HG03558 (cell line): ENCODE data around the gene ELAVL2.

Experiments used
- ATAC-seq: cut with Tn5 transposase; IDR thresholded peaks from one replicate; pipeline ENCODE4 v1.9.1; 2021; ENCODE audit warnings: moderate number of reproducible peaks; ENCODE audit not compliant: unreplicated experiment; ENCODE audit errors: extremely low read depth

ELAVL2 gene

GRCh38 chr9:23774266-23774665 lies 51.8 kb downstream of the ELAVL2 start:
- ATAC-seq: no peak

GRCh38 chr9:23772385-23772783 lies 53.7 kb downstream of the ELAVL2 start:
- no peak for ATAC-seq

GRCh38 chr9:23771746-23772384 lies 54.2 kb downstream of the ELAVL2 start:
- no peak for ATAC-seq

- ATAC-seq: no peak
Measured at GRCh38 chr9:23769307-23769935, 56.6 kb downstream of the ELAVL2 start.

- no peak for ATAC-seq
Measured at GRCh38 chr9:23768861-23769260, 57.2 kb downstream of the ELAVL2 start.

GRCh38 chr9:23766613-23767012 lies 59.4 kb downstream of the ELAVL2 start:
- ATAC-seq: no peak

- no peak for ATAC-seq
Measured at GRCh38 chr9:23765561-23765960, 60.5 kb downstream of the ELAVL2 start.

- no peak for ATAC-seq
Measured at GRCh38 chr9:23764219-23764618, 61.8 kb downstream of the ELAVL2 start.

- no peak for ATAC-seq
Measured at GRCh38 chr9:23754551-23754950, 71.5 kb downstream of the ELAVL2 start.

GRCh38 chr9:23752859-23753258 lies 73.2 kb downstream of the ELAVL2 start:
- no peak for ATAC-seq

- no peak for ATAC-seq
Measured at GRCh38 chr9:23751633-23752032, 74.4 kb downstream of the ELAVL2 start.

GRCh38 chr9:23750808-23751207 lies 75.2 kb downstream of the ELAVL2 start:
- ATAC-seq: no peak

GRCh38 chr9:23747088-23748075 lies 78.7 kb downstream of the ELAVL2 start:
- no peak for ATAC-seq

- ATAC-seq: no peak
Measured at GRCh38 chr9:23746317-23746716, 79.7 kb downstream of the ELAVL2 start.

- ATAC-seq: no peak
Measured at GRCh38 chr9:23743036-23743435, 83.0 kb downstream of the ELAVL2 start.

GRCh38 chr9:23741351-23741750 lies 84.7 kb downstream of the ELAVL2 start:
- ATAC-seq: no peak

- ATAC-seq: no peak
Measured at GRCh38 chr9:23740531-23740930, 85.5 kb downstream of the ELAVL2 start.

GRCh38 chr9:23739753-23740152 lies 86.3 kb downstream of the ELAVL2 start:
- no peak for ATAC-seq

GRCh38 chr9:23736293-23736692 lies 89.7 kb downstream of the ELAVL2 start:
- no peak for ATAC-seq

- no peak for ATAC-seq
Measured at GRCh38 chr9:23733495-23734078, 92.5 kb downstream of the ELAVL2 start.

GRCh38 chr9:23731353-23731752 lies 94.7 kb downstream of the ELAVL2 start:
- no peak for ATAC-seq
